HEK293T (cell line): Measurements from ENCODE around the gene BSN.

Experiments used
- CTBP1 ChIP-seq: fragments of 450-650 bp; IDR thresholded peaks from 2 replicates; pipeline ENCODE4 v1.6.1; 2016; ENCODE audit warnings: borderline replicate concordance
- LEF1 ChIP-seq: fragments of 450-650 bp; IDR thresholded peaks from 2 replicates; pipeline ENCODE4 v1.6.1; 2017; ENCODE audit warnings: mild to moderate bottlenecking, borderline replicate concordance

- TF ChIP-seq LEF1 (no peak), CTBP1 (no peak)
Measured at GRCh38 chr3:49717211-49717958, 163.1 kb downstream of the BSN start.
